IMR-90 (cell line): ENCODE results near the gene SLC17A6. TPM values are rescaled to one million over a fixed set of nuclear protein-coding genes. Genes with fewer than 3 reads are reported as not detected.

ENCODE experiments used
- polyA plus RNA-seq, 3 experiments: library from polyadenylated mRNA; depleted of rRNA; stranded (reverse); fragments of >200 nt; gene quantifications; 2 replicates each; pipeline ENCODE4 v1.2.3, GENCODE V29; 2012; ENCODE audit warnings: low replicate concordance in 1 of 3
- total RNA-seq: library from RNA; depleted of rRNA; stranded (reverse); fragments of >200 nt; gene quantifications from 2 replicates; pipeline ENCODE4 v1.2.3, GENCODE V29; 2012; rRNA removed

The SLC17A6 gene
- total and polyA plus RNA-seq, 2 of the 4 experiments (the other 2 are of a cell fraction) = not detected

Other genes with a start within 250 kb of the SLC17A6 start
- gene ANO5, start 145.3 kb upstream of the SLC17A6 start, total RNA-seq = not detected in 2 replicates
- gene ANO5, start 145.3 kb upstream of the SLC17A6 start, polyA plus RNA-seq (2012; rRNA removed) = not detected in 2 replicates